Liver (tissue), 9 donors: ENCODE results near the gene PIAS1. TPM values are rescaled to one million over a fixed set of nuclear protein-coding genes. Genes with fewer than 3 reads are reported as not detected.

Source experiments
- DNase-seq: peaks from one replicate; pipeline ENCODE4 v3.0.0-alpha.2; 2017; ENCODE audit warnings: low spot score
- H3K27ac ChIP-seq, 2 donors: one replicate each; pipeline ENCODE4 v1.7.0; 2013; ENCODE audit warnings: inconsistent platforms in 2 of 2, low read length in 2 of 2, control low read depth in 1 of 2, low read depth in 1 of 2, mild to moderate bottlenecking in 1 of 2
- H3K27me3 ChIP-seq, 4 donors: one replicate each; pipeline versions ENCODE4 v1.6.1 to v1.7.0; 2013; ENCODE audit warnings: low read length in 3 of 4, inconsistent platforms in 1 of 4, mild to moderate bottlenecking in 1 of 4, moderate library complexity in 1 of 4; ENCODE audit not compliant: control insufficient read depth in 4 of 4, insufficient read depth in 4 of 4
- H3K36me3 ChIP-seq, 4 donors: one replicate each; pipeline versions ENCODE4 v1.6.1 to v1.7.0; 2013; ENCODE audit warnings: low read length in 3 of 4, mild to moderate bottlenecking in 3 of 4, low read depth in 1 of 4, moderate library complexity in 1 of 4; ENCODE audit not compliant: control insufficient read depth in 4 of 4, insufficient read depth in 3 of 4
- H3K4me1 ChIP-seq, 4 donors: one replicate each; pipeline versions ENCODE4 v1.6.1 to v1.7.0; 2013; ENCODE audit warnings: low read length in 3 of 4, mild to moderate bottlenecking in 3 of 4, moderate library complexity in 1 of 4; ENCODE audit not compliant: control insufficient read depth in 4 of 4, insufficient read depth in 4 of 4
- H3K4me3 ChIP-seq, 3 donors: one replicate each; pipeline versions ENCODE4 v1.6.1 to v1.7.0; 2013; ENCODE audit warnings: low read length in 3 of 3, control low read depth in 1 of 3, low read depth in 1 of 3, mild to moderate bottlenecking in 1 of 3
- H3K9ac ChIP-seq, 2 donors: one replicate each; pipeline ENCODE4 v1.7.0; 2013; ENCODE audit warnings: low read length in 2 of 2, mild to moderate bottlenecking in 2 of 2, moderate library complexity in 2 of 2, control low read depth in 1 of 2, low read depth in 1 of 2
- H3K9me3 ChIP-seq, 4 donors: one replicate each; pipeline versions ENCODE4 v1.6.1 to v1.7.0; 2013; ENCODE audit warnings: low read length in 3 of 4; ENCODE audit not compliant: control insufficient read depth in 4 of 4
- EGR1 ChIP-seq, 2 donors: IDR thresholded peaks; 2 replicates each; pipeline ENCODE4 v1.6.1; 2016 to 2018; ENCODE audit warnings: antibody characterized with exemption in 2 of 2, low read depth in 2 of 2
- FOXA1 ChIP-seq: IDR thresholded peaks from 2 replicates; pipeline ENCODE4 v1.6.1; 2016; ENCODE audit warnings: antibody characterized with exemption
- FOXA2 ChIP-seq: IDR thresholded peaks from 2 replicates; pipeline ENCODE4 v1.6.1; 2016; ENCODE audit warnings: antibody characterized with exemption
- GABPA ChIP-seq, 2 donors: IDR thresholded peaks in 1 of 2; conservative IDR thresholded peaks in 1 of 2; 2 replicates each; pipeline ENCODE4 v1.6.1; 2016; ENCODE audit warnings: antibody characterized with exemption in 2 of 2, mild to moderate bottlenecking in 1 of 2, moderate library complexity in 1 of 2
- HNF4A ChIP-seq, 2 donors: conservative IDR thresholded peaks; 2 replicates each; pipeline ENCODE4 v1.6.1; 2016; ENCODE audit warnings: antibody characterized with exemption in 2 of 2, mild to moderate bottlenecking in 2 of 2
- HNF4G ChIP-seq: IDR thresholded peaks from 2 replicates; pipeline ENCODE4 v1.6.1; 2016; ENCODE audit warnings: antibody characterized with exemption
- JUND ChIP-seq, 2 donors: IDR thresholded peaks; 2 replicates each; pipeline ENCODE4 v1.6.1; 2016; ENCODE audit warnings: antibody characterized with exemption in 2 of 2
- NR2F2 ChIP-seq: IDR thresholded peaks from 2 replicates; pipeline ENCODE4 v1.6.1; 2016; ENCODE audit warnings: antibody characterized with exemption
- RAD21 ChIP-seq, 2 donors: IDR thresholded peaks; 2 replicates each; pipeline ENCODE4 v1.6.1; 2016; ENCODE audit warnings: antibody characterized with exemption in 2 of 2, mild to moderate bottlenecking in 2 of 2
- RXRA ChIP-seq, 2 donors: IDR thresholded peaks; 2 replicates each; pipeline ENCODE4 v1.6.1; 2017 to 2018; ENCODE audit warnings: antibody characterized with exemption in 2 of 2, mild to moderate bottlenecking in 1 of 2
- SP1 ChIP-seq: IDR thresholded peaks from 2 replicates; pipeline ENCODE4 v1.6.1; 2018; ENCODE audit warnings: antibody characterized with exemption, mild to moderate bottlenecking
- TAF1 ChIP-seq: conservative IDR thresholded peaks from 2 replicates; pipeline ENCODE4 v1.6.1; 2016; ENCODE audit warnings: antibody characterized with exemption, mild to moderate bottlenecking
- YY1 ChIP-seq: IDR thresholded peaks from 2 replicates; pipeline ENCODE4 v1.6.1; 2016; ENCODE audit warnings: antibody characterized with exemption, mild to moderate bottlenecking
- WGBS: extraction: QIAGEN DNeasy Blood & Tissue Kit; methylation state at CpG from one replicate; pipeline ENCODE4 v1.1.7; 2013; 5-methylcytosine and 5-hydroxymethylcytosine counted together
- polyA plus RNA-seq, 2 donors: library from polyadenylated mRNA; stranded (reverse) in 1 of 2; unstranded in 1 of 2; fragments of 200-250 nt in 1 of 2; fragments of >200 nt in 1 of 2; fragmentation: Nextera tagmentation in 1 of 2; extraction: Ambion mirVana in 1 of 2; gene quantifications; one replicate each; pipeline versions ENCODE4 v1.2.1 to v1.2.3, GENCODE V29; 2013 to 2015
- total RNA-seq, 2 donors: library from RNA; depleted of rRNA; stranded (reverse); fragments of >200 nt; gene quantifications; one replicate each; pipeline ENCODE4 v1.2.3, GENCODE V29; 2014
- TF ChIP-seq, protein P1 (sequence below): IDR thresholded peaks from 2 replicates; pipeline ENCODE4 v1.6.1; 2016; ENCODE audit warnings: antibody characterized with exemption
- TF ChIP-seq, protein P2 (sequence below): IDR thresholded peaks from 2 replicates; pipeline ENCODE4 v1.6.1; 2016; ENCODE audit warnings: antibody characterized with exemption
- TF ChIP-seq, protein P3 (sequence below): fragments of 150-350 bp; IDR thresholded peaks from 2 replicates; pipeline ENCODE4 v1.5.1; 2017; ENCODE audit warnings: improper control_type of control experiment, low read depth, low read length; ENCODE audit not compliant: missing input control
- TF ChIP-seq, protein P4 (sequence below): IDR thresholded peaks from 2 replicates; pipeline ENCODE4 v1.6.1; 2016; ENCODE audit warnings: antibody characterized with exemption
- TF ChIP-seq, protein P5 (sequence below): IDR thresholded peaks from 2 replicates; pipeline ENCODE4 v1.6.1; 2016; ENCODE audit warnings: antibody characterized with exemption, mild to moderate bottlenecking
- donor health status: healthy.
- donor health status: healthy.
- donor health status: healthy.
- donor health status: healthy.
- donor health status: healthy.

Gene PIAS1
- total and polyA plus RNA-seq, 4 donors = 5.6 to 18.8 (median 13.2) TPM

DNA sequence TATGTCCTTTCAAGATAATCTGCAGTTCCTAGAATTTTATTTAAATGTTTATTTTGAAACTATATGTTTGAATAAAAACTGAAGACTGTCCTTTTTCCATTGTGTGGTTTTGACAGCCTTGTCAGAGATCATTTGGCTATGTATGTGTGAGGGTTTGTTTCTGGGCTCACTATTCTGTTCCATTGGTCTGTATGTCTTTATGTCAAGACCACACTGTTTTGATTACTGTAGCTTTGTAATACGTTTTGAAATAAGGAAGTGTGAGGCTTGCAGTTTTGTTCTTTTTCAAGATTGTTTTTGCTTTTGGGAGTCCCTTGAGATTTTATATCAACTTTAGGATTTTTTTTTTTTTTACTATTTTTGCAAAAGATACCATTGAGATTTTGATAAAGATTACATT is 42.0 kb downstream of the PIAS1 start:
- H3K9me3 ChIP-seq = peaks cover 0 to 6% (median 3%) of the 10 kb centered on the region in 4 donors
- no peak overlapping the region for H3K27ac ChIP-seq
- H3K36me3 ChIP-seq = peaks cover 0 to 6% (median 0%) of the 10 kb centered on the region in 4 donors
- no peak overlapping the region for H3K9ac ChIP-seq
- TF ChIP-seq GABPA (IDR thresholded peaks at IDR 0.05 in 1 of 2, conservative IDR thresholded peaks at IDR 0.05 in 1 of 2) = no peak
- TF ChIP-seq JUND (IDR thresholded peaks at IDR 0.05) = no peak
- TF ChIP-seq FOXA1 = no peak
- TF ChIP-seq HNF4A (conservative IDR thresholded peaks at IDR 0.05) = no peak
- TF ChIP-seq YY1 = no peak
- TF ChIP-seq, protein P1, sequence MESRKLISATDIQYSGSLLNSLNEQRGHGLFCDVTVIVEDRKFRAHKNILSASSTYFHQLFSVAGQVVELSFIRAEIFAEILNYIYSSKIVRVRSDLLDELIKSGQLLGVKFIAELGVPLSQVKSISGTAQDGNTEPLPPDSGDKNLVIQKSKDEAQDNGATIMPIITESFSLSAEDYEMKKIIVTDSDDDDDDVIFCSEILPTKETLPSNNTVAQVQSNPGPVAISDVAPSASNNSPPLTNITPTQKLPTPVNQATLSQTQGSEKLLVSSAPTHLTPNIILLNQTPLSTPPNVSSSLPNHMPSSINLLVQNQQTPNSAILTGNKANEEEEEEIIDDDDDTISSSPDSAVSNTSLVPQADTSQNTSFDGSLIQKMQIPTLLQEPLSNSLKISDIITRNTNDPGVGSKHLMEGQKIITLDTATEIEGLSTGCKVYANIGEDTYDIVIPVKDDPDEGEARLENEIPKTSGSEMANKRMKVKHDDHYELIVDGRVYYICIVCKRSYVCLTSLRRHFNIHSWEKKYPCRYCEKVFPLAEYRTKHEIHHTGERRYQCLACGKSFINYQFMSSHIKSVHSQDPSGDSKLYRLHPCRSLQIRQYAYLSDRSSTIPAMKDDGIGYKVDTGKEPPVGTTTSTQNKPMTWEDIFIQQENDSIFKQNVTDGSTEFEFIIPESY = no peak
- TF ChIP-seq, protein P2, sequence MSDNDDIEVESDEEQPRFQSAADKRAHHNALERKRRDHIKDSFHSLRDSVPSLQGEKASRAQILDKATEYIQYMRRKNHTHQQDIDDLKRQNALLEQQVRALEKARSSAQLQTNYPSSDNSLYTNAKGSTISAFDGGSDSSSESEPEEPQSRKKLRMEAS = no peak
- TF ChIP-seq, protein P3, sequence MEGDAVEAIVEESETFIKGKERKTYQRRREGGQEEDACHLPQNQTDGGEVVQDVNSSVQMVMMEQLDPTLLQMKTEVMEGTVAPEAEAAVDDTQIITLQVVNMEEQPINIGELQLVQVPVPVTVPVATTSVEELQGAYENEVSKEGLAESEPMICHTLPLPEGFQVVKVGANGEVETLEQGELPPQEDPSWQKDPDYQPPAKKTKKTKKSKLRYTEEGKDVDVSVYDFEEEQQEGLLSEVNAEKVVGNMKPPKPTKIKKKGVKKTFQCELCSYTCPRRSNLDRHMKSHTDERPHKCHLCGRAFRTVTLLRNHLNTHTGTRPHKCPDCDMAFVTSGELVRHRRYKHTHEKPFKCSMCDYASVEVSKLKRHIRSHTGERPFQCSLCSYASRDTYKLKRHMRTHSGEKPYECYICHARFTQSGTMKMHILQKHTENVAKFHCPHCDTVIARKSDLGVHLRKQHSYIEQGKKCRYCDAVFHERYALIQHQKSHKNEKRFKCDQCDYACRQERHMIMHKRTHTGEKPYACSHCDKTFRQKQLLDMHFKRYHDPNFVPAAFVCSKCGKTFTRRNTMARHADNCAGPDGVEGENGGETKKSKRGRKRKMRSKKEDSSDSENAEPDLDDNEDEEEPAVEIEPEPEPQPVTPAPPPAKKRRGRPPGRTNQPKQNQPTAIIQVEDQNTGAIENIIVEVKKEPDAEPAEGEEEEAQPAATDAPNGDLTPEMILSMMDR = no peak
- TF ChIP-seq, protein P4, sequence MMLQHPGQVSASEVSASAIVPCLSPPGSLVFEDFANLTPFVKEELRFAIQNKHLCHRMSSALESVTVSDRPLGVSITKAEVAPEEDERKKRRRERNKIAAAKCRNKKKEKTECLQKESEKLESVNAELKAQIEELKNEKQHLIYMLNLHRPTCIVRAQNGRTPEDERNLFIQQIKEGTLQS = no peak
- TF ChIP-seq NR2F2 = no peak
- TF ChIP-seq EGR1 (IDR thresholded peaks at IDR 0.05; ENCODE audit: low read depth in 2 of 2) = no peak
- H3K27me3 ChIP-seq = no peaks in the 10 kb centered on the region
- H3K4me3 ChIP-seq = no peak overlapping the region
- peaks cover 0 to 4% (median under 1%) of the 10 kb centered on the region in 4 donors for H3K4me1 ChIP-seq
- WGBS = 96% methylated on average over 1 of the region's 1 CpG
- no peak for DNase-seq

DNA sequence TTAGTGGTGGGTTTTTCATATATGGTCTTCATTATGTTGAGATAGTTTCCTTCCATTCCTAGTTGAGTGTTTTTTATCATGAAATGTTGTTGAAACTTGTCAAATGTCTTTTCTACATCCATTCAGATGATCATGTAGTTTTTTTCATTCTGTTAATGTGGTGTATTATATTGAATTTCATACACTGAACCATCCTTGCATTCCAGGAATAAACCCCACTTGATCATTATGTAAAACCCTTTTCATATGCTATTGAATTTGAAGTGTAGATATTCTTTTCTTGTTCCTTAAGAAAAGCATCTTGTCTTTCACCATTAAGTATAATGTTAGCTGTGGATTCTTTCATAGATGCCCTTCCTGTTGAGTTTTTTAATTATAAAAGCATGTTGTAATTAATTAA is 42.9 kb downstream of the PIAS1 start:
- peaks cover 0 to 4% (median under 1%) of the 10 kb centered on the region in 4 donors for H3K4me1 ChIP-seq
- peaks cover 0 to 6% (median 0%) of the 10 kb centered on the region in 4 donors for H3K36me3 ChIP-seq
- H3K27ac ChIP-seq = no peak overlapping the region
- H3K9ac ChIP-seq = no peak overlapping the region
- peaks cover 0 to 6% (median 3%) of the 10 kb centered on the region in 4 donors for H3K9me3 ChIP-seq
- H3K4me3 ChIP-seq = no peak overlapping the region
- TF ChIP-seq, protein P3 = no peak
- TF ChIP-seq, protein P5, sequence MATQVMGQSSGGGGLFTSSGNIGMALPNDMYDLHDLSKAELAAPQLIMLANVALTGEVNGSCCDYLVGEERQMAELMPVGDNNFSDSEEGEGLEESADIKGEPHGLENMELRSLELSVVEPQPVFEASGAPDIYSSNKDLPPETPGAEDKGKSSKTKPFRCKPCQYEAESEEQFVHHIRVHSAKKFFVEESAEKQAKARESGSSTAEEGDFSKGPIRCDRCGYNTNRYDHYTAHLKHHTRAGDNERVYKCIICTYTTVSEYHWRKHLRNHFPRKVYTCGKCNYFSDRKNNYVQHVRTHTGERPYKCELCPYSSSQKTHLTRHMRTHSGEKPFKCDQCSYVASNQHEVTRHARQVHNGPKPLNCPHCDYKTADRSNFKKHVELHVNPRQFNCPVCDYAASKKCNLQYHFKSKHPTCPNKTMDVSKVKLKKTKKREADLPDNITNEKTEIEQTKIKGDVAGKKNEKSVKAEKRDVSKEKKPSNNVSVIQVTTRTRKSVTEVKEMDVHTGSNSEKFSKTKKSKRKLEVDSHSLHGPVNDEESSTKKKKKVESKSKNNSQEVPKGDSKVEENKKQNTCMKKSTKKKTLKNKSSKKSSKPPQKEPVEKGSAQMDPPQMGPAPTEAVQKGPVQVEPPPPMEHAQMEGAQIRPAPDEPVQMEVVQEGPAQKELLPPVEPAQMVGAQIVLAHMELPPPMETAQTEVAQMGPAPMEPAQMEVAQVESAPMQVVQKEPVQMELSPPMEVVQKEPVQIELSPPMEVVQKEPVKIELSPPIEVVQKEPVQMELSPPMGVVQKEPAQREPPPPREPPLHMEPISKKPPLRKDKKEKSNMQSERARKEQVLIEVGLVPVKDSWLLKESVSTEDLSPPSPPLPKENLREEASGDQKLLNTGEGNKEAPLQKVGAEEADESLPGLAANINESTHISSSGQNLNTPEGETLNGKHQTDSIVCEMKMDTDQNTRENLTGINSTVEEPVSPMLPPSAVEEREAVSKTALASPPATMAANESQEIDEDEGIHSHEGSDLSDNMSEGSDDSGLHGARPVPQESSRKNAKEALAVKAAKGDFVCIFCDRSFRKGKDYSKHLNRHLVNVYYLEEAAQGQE = no peak
- TF ChIP-seq TAF1 (no peak), RAD21 (IDR thresholded peaks at IDR 0.05) (no peak), FOXA2 (no peak), HNF4A (conservative IDR thresholded peaks at IDR 0.05) (no peak), RXRA (IDR thresholded peaks at IDR 0.05) (no peak), EGR1 (IDR thresholded peaks at IDR 0.05; ENCODE audit: low read depth in 2 of 2) (no peak), HNF4G (no peak), GABPA (IDR thresholded peaks at IDR 0.05 in 1 of 2, conservative IDR thresholded peaks at IDR 0.05 in 1 of 2) (no peak), SP1 (no peak), NR2F2 (no peak), FOXA1 (no peak), JUND (IDR thresholded peaks at IDR 0.05) (no peak), YY1 (no peak)
- TF ChIP-seq, protein P2 = no peak
- TF ChIP-seq, protein P4 = no peak
- TF ChIP-seq, protein P1 = no peak
- no peak for DNase-seq
- no peaks in the 10 kb centered on the region for H3K27me3 ChIP-seq
